ENCODE results near the gene MPRIP. TPM values are rescaled to one million over a fixed set of nuclear protein-coding genes. Genes with fewer than 3 reads are reported as not detected.

The MPRIP gene
- polyA plus RNA-seq, 1 of the 3 experiments (the other 2 are of a cell fraction) = 64.4 TPM

DNA sequence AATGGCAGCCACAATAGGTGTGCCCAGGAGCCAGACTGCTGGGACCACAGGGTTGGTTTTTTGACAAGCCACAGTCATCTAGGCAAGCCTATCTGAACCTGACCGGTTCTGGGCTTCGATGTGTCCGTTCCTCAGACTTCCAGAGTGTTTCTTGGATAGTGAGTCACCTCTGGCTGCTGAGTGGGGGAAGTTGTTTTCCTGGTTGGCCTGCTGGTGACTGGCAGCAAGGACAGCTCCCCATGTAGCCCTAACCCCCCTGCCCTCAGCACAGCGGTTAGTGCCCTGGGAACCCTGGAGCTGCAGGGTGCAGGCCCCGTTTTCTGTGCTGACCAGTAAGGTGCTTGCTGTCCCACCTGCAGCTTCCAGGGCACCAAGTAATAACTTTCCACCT is 98.3 kb downstream of the MPRIP start:
- H3K9me2 ChIP-seq = no peaks in the 10 kb centered on the region
- no peak overlapping the region for H2AFZ ChIP-seq (ENCODE audit: low read depth)
- WGBS (ENCODE audit: low lambda C conversion rate) = 42% methylated on average over 3 of the region's 5 CpGs
- H4K20me1 ChIP-seq (ENCODE audit: insufficient read depth) = peaks cover 29% of the 10 kb centered on the region; the same call in 1 of the 2 replicates
- H3K4me2 ChIP-seq = peak overlapping the region; percentile 37; the same call in 1 of the 2 replicates
- H3K9ac ChIP-seq = no peak overlapping the region
- peaks cover 0 to 9% of the 10 kb centered on the region in 2 experiments; a peak in 2 of 4 replicates for H3K4me1 ChIP-seq (ENCODE audit: control insufficient read depth in 1 of 2, insufficient read depth in 2 of 2, low read depth in 1 of 2, low read length in 1 of 2)
- no peak for TF ChIP-seq GATA2 (CRISPR knock-in tag; IDR thresholded peaks at IDR 0.05)
- TF ChIP-seq FOSL2 (IDR thresholded peaks at IDR 0.05; ENCODE audit: borderline replicate concordance, low read depth) = peak; percentile 70; the same call in 1 of the 2 replicates
- TF ChIP-seq, protein P1, sequence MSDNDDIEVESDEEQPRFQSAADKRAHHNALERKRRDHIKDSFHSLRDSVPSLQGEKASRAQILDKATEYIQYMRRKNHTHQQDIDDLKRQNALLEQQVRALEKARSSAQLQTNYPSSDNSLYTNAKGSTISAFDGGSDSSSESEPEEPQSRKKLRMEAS (IDR thresholded peaks at IDR 0.05; ENCODE audit: low read depth) = peak; percentile 61; the same call in 1 of the 2 replicates
- TF ChIP-seq, protein P2, sequence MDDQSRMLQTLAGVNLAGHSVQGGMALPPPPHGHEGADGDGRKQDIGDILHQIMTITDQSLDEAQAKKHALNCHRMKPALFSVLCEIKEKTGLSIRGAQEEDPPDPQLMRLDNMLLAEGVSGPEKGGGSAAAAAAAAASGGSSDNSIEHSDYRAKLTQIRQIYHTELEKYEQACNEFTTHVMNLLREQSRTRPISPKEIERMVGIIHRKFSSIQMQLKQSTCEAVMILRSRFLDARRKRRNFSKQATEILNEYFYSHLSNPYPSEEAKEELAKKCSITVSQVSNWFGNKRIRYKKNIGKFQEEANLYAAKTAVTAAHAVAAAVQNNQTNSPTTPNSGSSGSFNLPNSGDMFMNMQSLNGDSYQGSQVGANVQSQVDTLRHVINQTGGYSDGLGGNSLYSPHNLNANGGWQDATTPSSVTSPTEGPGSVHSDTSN (IDR thresholded peaks at IDR 0.05) = peak; percentile 61
- TF ChIP-seq, protein P3, sequence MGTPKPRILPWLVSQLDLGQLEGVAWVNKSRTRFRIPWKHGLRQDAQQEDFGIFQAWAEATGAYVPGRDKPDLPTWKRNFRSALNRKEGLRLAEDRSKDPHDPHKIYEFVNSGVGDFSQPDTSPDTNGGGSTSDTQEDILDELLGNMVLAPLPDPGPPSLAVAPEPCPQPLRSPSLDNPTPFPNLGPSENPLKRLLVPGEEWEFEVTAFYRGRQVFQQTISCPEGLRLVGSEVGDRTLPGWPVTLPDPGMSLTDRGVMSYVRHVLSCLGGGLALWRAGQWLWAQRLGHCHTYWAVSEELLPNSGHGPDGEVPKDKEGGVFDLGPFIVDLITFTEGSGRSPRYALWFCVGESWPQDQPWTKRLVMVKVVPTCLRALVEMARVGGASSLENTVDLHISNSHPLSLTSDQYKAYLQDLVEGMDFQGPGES (IDR thresholded peaks at IDR 0.05; ENCODE audit: low read depth, low read length) = no peak
- H3K36me3 ChIP-seq (replicated peaks in 1 of 2; ENCODE audit: control insufficient read depth in 1 of 2, insufficient read depth in 2 of 2, low read length in 1 of 2) = peaks cover 15 to 70% of the 10 kb centered on the region in 2 experiments
- peaks cover 8% of the 10 kb centered on the region; the same call in 1 of the 2 replicates for H3K79me2 ChIP-seq (ENCODE audit: insufficient read depth)
- no peak overlapping the region for H3K4me3 ChIP-seq (ENCODE audit: low read depth in 2 of 2, low read length in 1 of 2)
- no peaks in the 10 kb centered on the region for H3K27me3 ChIP-seq (ENCODE audit: insufficient read depth)
- POLR2A ChIA-PET = no interaction called here
- H3F3A ChIP-seq (replicated peaks; ENCODE audit: insufficient read depth) = peaks cover 14% of the 10 kb centered on the region
- no peak for DNase-seq
- CTCF ChIA-PET = interaction anchor here (1.7 to 2.7 kb wide), 4 partner anchors 12 to 136 kb away, joined by 6 to 22 read pairs (median 13); no protein-coding TSS in a partner anchor
- no peaks in the 10 kb centered on the region for H3K9me3 ChIP-seq
- peak overlapping the region in 1 of 2 experiments; percentile 31; a peak in 2 of 4 replicates for H3K27ac ChIP-seq (ENCODE audit: low read depth in 2 of 2, low read length in 1 of 2)

DNA sequence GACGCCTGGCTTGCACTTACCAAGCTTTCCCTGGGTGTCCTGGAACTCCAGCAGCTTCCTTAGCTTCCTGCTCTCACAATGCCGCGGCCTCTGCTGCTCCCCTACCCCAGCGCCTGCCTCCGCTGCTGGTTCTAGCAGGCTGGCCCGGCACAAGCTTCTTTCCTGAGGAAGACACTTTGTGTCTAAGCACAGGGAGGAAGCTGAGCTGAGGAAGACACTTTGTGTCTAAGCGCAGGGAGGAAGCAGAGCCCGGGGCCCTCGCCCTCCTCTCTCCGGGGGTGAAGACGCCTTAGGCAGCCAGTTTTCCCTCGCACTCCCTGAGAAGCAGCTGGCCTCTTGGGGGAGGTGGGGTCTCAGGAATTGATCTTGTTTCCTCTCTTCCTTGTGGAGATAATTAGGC is 99.0 kb downstream of the MPRIP start:
- TF ChIP-seq FOSL2 (IDR thresholded peaks at IDR 0.05; ENCODE audit: borderline replicate concordance, low read depth) (no peak), YY1 (IDR thresholded peaks at IDR 0.05; ENCODE audit: low read depth) (no peak), FOXM1 (IDR thresholded peaks at IDR 0.05; ENCODE audit: low read depth) (no peak), MEF2A (IDR thresholded peaks at IDR 0.05; ENCODE audit: borderline replicate concordance, low read depth) (no peak), NRF1 (IDR thresholded peaks at IDR 0.05; ENCODE audit: low read depth, low read length) (no peak), SIN3A (IDR thresholded peaks at IDR 0.05; ENCODE audit: borderline replicate concordance, low read depth, low read length) (no peak), SMC3 (IDR thresholded peaks at IDR 0.05; ENCODE audit: low read depth, low read length) (no peak), RAD21 (IDR thresholded peaks at IDR 0.05; ENCODE audit: low read length) (no peak), POLR2AphosphoS5 (IDR thresholded peaks at IDR 0.05; ENCODE audit: low read depth, low read length) (no peak), JUND (IDR thresholded peaks at IDR 0.05) (no peak), RXRA (IDR thresholded peaks at IDR 0.05; ENCODE audit: borderline replicate concordance, low read depth) (no peak), EP300 (IDR thresholded peaks at IDR 0.05; ENCODE audit: borderline replicate concordance in 1 of 2, low read depth in 1 of 2, low read length in 1 of 2) (no peak), TAF1 (IDR thresholded peaks at IDR 0.05; ENCODE audit: borderline replicate concordance, low read depth, low read length) (no peak), RFX5 (IDR thresholded peaks at IDR 0.05; ENCODE audit: low read length) (no peak)
- TF ChIP-seq, protein P4, sequence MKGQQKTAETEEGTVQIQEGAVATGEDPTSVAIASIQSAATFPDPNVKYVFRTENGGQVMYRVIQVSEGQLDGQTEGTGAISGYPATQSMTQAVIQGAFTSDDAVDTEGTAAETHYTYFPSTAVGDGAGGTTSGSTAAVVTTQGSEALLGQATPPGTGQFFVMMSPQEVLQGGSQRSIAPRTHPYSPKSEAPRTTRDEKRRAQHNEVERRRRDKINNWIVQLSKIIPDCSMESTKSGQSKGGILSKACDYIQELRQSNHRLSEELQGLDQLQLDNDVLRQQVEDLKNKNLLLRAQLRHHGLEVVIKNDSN (IDR thresholded peaks at IDR 0.05; ENCODE audit: borderline replicate concordance, low read depth) = no peak
- TF ChIP-seq, protein P5, sequence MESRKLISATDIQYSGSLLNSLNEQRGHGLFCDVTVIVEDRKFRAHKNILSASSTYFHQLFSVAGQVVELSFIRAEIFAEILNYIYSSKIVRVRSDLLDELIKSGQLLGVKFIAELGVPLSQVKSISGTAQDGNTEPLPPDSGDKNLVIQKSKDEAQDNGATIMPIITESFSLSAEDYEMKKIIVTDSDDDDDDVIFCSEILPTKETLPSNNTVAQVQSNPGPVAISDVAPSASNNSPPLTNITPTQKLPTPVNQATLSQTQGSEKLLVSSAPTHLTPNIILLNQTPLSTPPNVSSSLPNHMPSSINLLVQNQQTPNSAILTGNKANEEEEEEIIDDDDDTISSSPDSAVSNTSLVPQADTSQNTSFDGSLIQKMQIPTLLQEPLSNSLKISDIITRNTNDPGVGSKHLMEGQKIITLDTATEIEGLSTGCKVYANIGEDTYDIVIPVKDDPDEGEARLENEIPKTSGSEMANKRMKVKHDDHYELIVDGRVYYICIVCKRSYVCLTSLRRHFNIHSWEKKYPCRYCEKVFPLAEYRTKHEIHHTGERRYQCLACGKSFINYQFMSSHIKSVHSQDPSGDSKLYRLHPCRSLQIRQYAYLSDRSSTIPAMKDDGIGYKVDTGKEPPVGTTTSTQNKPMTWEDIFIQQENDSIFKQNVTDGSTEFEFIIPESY (IDR thresholded peaks at IDR 0.05; ENCODE audit: borderline replicate concordance, low read depth) = no peak
- TF ChIP-seq, protein P1 (IDR thresholded peaks at IDR 0.05; ENCODE audit: low read depth) = no peak
- TF ChIP-seq, protein P6, sequence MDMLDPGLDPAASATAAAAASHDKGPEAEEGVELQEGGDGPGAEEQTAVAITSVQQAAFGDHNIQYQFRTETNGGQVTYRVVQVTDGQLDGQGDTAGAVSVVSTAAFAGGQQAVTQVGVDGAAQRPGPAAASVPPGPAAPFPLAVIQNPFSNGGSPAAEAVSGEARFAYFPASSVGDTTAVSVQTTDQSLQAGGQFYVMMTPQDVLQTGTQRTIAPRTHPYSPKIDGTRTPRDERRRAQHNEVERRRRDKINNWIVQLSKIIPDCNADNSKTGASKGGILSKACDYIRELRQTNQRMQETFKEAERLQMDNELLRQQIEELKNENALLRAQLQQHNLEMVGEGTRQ (IDR thresholded peaks at IDR 0.05; ENCODE audit: borderline replicate concordance, low read depth, low read length) = no peak
- peaks cover 15 to 73% of the 10 kb centered on the region in 2 experiments for H3K36me3 ChIP-seq (replicated peaks in 1 of 2; ENCODE audit: control insufficient read depth in 1 of 2, insufficient read depth in 2 of 2, low read length in 1 of 2)
- no peaks in the 10 kb centered on the region for H3K27me3 ChIP-seq (ENCODE audit: insufficient read depth)
- WGBS (ENCODE audit: low lambda C conversion rate) = 97% methylated on average over 12 of the region's 12 CpGs
- no peak for DNase-seq
- H2AFZ ChIP-seq (ENCODE audit: low read depth) = no peak overlapping the region
- ChIA-PET POLR2A (no interaction called here), CTCF (interaction anchor here (1.1 to 2.7 kb wide), 23 partner anchors 9 to 227 kb away, joined by 3 to 22 read pairs (median 6); no protein-coding TSS in a partner anchor)
- no peak overlapping the region for H3K9ac ChIP-seq
- H3K9me2 ChIP-seq = no peaks in the 10 kb centered on the region
- H3K4me3 ChIP-seq (ENCODE audit: low read depth in 2 of 2, low read length in 1 of 2) = no peak overlapping the region
- peaks cover 0 to 9% of the 10 kb centered on the region in 2 experiments; a peak in 2 of 4 replicates for H3K4me1 ChIP-seq (ENCODE audit: control insufficient read depth in 1 of 2, insufficient read depth in 2 of 2, low read depth in 1 of 2, low read length in 1 of 2)
- peaks cover 29% of the 10 kb centered on the region; the same call in 1 of the 2 replicates for H4K20me1 ChIP-seq (ENCODE audit: insufficient read depth)
- H3F3A ChIP-seq (replicated peaks; ENCODE audit: insufficient read depth) = peaks cover 14% of the 10 kb centered on the region
- no peak overlapping the region for H3K4me2 ChIP-seq
- H3K27ac ChIP-seq (ENCODE audit: low read depth in 2 of 2, low read length in 1 of 2) = peak overlapping the region in 1 of 2 experiments; percentile 31; a peak in 1 of 4 replicates
- H3K9me3 ChIP-seq = no peaks in the 10 kb centered on the region
- peaks cover 8% of the 10 kb centered on the region; the same call in 1 of the 2 replicates for H3K79me2 ChIP-seq (ENCODE audit: insufficient read depth)
